Keratinocyte (primary cell): ENCODE results near the gene PTDSS2. TPM values are rescaled to one million over a fixed set of nuclear protein-coding genes. Genes with fewer than 3 reads are reported as not detected.

ENCODE experiments used
- DNase-seq: peaks from one replicate; pipeline ENCODE4 v3.0.0-alpha.2; 2011; ENCODE audit warnings: low read depth, missing footprints, low spot score
- FAIRE-seq: peaks from 2 replicates; lab custom pipeline; 2011; peaks lifted over from hg19 to GRCh38; lab: Jason Lieb, UNC
- H2AFZ ChIP-seq: 2 replicates; pipeline ENCODE4 v1.6.0; 2012; ENCODE audit warnings: low read length, control low read depth, inconsistent platforms; ENCODE audit not compliant: control insufficient read depth
- H3K27ac ChIP-seq: 2 replicates; pipeline ENCODE4 v1.5.1; 2011; ENCODE audit warnings: low read length; ENCODE audit not compliant: control insufficient read depth, insufficient read depth
- H3K27me3 ChIP-seq: 3 replicates; pipeline ENCODE4 v1.6.0; 2011; ENCODE audit warnings: low read length; ENCODE audit not compliant: control insufficient read depth, insufficient read depth; ENCODE audit errors: extremely low read depth
- H3K36me3 ChIP-seq, 2 experiments: 2 replicates in 1 of 2; 3 replicates in 1 of 2; pipeline ENCODE4 v1.5.1; 2011; ENCODE audit warnings: low read length in 2 of 2, mild to moderate bottlenecking in 1 of 2; ENCODE audit not compliant: control insufficient read depth in 2 of 2, insufficient read depth in 2 of 2; ENCODE audit errors: extremely low read depth in 1 of 2
- H3K4me1 ChIP-seq: 3 replicates; pipeline ENCODE4 v1.5.1; 2011; ENCODE audit warnings: low read length; ENCODE audit not compliant: control insufficient read depth, insufficient read depth; ENCODE audit errors: extremely low read depth
- H3K4me2 ChIP-seq: 3 replicates; pipeline ENCODE4 v1.6.0; 2011; ENCODE audit warnings: low read depth, low read length; ENCODE audit not compliant: control insufficient read depth, insufficient read depth; ENCODE audit errors: extremely low read depth
- H3K4me3 ChIP-seq, 3 experiments: fragments of 200-600 bp in 1 of 3; sonication (generic) in 1 of 3; 2 replicates in 2 of 3; 3 replicates in 1 of 3; pipeline ENCODE4 v1.5.1; 2011 to 2016; ENCODE audit warnings: low read length in 3 of 3, mild to moderate bottlenecking in 3 of 3, control low read depth in 2 of 3, inconsistent platforms in 1 of 3, low read depth in 1 of 3, mixed read lengths in 1 of 3, mixed run types in 1 of 3, moderate library complexity in 1 of 3; ENCODE audit not compliant: control insufficient read depth in 2 of 3, insufficient read depth in 2 of 3; ENCODE audit errors: extremely low read depth in 1 of 3
- H3K79me2 ChIP-seq: 2 replicates; pipeline ENCODE4 v1.6.0; 2012; ENCODE audit warnings: low read length; ENCODE audit not compliant: control insufficient read depth, insufficient read depth
- H3K9ac ChIP-seq: 3 replicates; pipeline ENCODE4 v1.6.0; 2011; ENCODE audit warnings: low read length; ENCODE audit not compliant: control insufficient read depth, insufficient read depth; ENCODE audit errors: extremely low read depth
- H3K9me1 ChIP-seq: 3 replicates; pipeline ENCODE4 v1.6.0; 2011; ENCODE audit warnings: low read length; ENCODE audit not compliant: control insufficient read depth, insufficient read depth; ENCODE audit errors: extremely low read depth
- H3K9me3 ChIP-seq: 2 replicates; pipeline ENCODE4 v1.5.1; 2012; ENCODE audit warnings: low read depth, low read length; ENCODE audit not compliant: control insufficient read depth
- H4K20me1 ChIP-seq: 3 replicates; pipeline ENCODE4 v1.6.0; 2011; ENCODE audit warnings: low read length; ENCODE audit not compliant: control insufficient read depth, insufficient read depth; ENCODE audit errors: extremely low read depth
- CTCF ChIP-seq, 3 experiments: IDR thresholded peaks in 1 of 3; conservative IDR thresholded peaks in 1 of 3; optimal IDR thresholded peaks in 1 of 3; 2 replicates in 2 of 3; 3 replicates in 1 of 3; pipeline versions ENCODE3 to v1.5.1; 2011; ENCODE audit warnings: low read length in 3 of 3, mild to moderate bottlenecking in 3 of 3, moderate library complexity in 2 of 3, control low read depth in 1 of 3, inconsistent platforms in 1 of 3; ENCODE audit not compliant: insufficient read depth in 2 of 3; ENCODE audit errors: extremely low read depth in 1 of 3
- EZH2 ChIP-seq: IDR thresholded peaks from one replicate; pipeline ENCODE4 v1.6.1; 2012; ENCODE audit warnings: inconsistent platforms, mild to moderate bottlenecking, low read length, moderate library complexity
- dilution Hi-C: fragments of 300-500 bp; cut with MboI; formaldehyde crosslinking; loops from one replicate; pipeline ENCODE4 v1.7.0; 2020; ENCODE audit warnings: low sequenced_read_pairs; ENCODE audit not compliant: extremely low pct_ligation_motif_present
- polyA plus RNA-seq, 5 experiments: library from polyadenylated mRNA; depleted of rRNA in 3 of 5; stranded (reverse) in 3 of 5; stranded (forward) in 1 of 5; unstranded in 1 of 5; fragments of >200 nt; gene quantifications; 1 replicate in 1 of 5; 2 replicates in 3 of 5; 3 replicates in 1 of 5; pipeline versions ENCODE4 v1.2.1 to v1.2.3, GENCODE V29; 2011 to 2012; ENCODE audit warnings: missing spikeins in 2 of 5, low read depth in 1 of 5, low replicate concordance in 1 of 5

The PTDSS2 gene
- polyA plus RNA-seq, 1 donor (not counting 4 experiments of a cell fraction or from before 2014, with no cell fraction given), result 21.6 TPM

- DNase-seq (no peak), FAIRE-seq (no peak)
- Histone ChIP-seq H2AFZ (no peak overlapping the region), H3K9me1 (no peaks in the 10 kb centered on the region), H4K20me1 (no peaks in the 10 kb centered on the region), H3K9ac (no peak overlapping the region), H3K9me3 (no peaks in the 10 kb centered on the region), H3K4me2 (no peak overlapping the region), H3K27ac (no peak overlapping the region), H3K4me3 (no peak overlapping the region), H3K36me3 (peaks cover 49 to 57% of the 10 kb centered on the region in 2 experiments), H3K27me3 (no peaks in the 10 kb centered on the region), H3K4me1 (peaks cover 9% of the 10 kb centered on the region), H3K79me2 (peaks cover 21% of the 10 kb centered on the region)
- dilution Hi-C loops, result no loop called here
- TF ChIP-seq CTCF (optimal IDR thresholded peaks at IDR 0.05 in 1 of 3, IDR thresholded peaks at IDR 0.05 in 1 of 3, conservative IDR thresholded peaks at IDR 0.05 in 1 of 3; ENCODE audit: extremely low read depth in 1 of 3, insufficient read depth in 2 of 3, low read length in 3 of 3) (no peak), EZH2 (no peak)
Observed at GRCh38 chr11:498297-499181, 48.5 kb downstream of the PTDSS2 start.

- dilution Hi-C loops, result no loop called here
- Histone ChIP-seq H3K9ac (no peak overlapping the region), H2AFZ (no peak overlapping the region), H3K27me3 (no peaks in the 10 kb centered on the region), H3K27ac (no peak overlapping the region), H3K79me2 (peaks cover 28% of the 10 kb centered on the region), H3K9me1 (no peaks in the 10 kb centered on the region), H3K4me3 (no peak overlapping the region), H3K36me3 (peaks cover 47 to 57% of the 10 kb centered on the region in 2 experiments), H3K9me3 (no peaks in the 10 kb centered on the region), H3K4me2 (no peak overlapping the region), H4K20me1 (no peaks in the 10 kb centered on the region), H3K4me1 (peaks cover 16% of the 10 kb centered on the region)
- FAIRE-seq (no peak), DNase-seq (no peak)
- TF ChIP-seq EZH2 (no peak), CTCF (optimal IDR thresholded peaks at IDR 0.05 in 1 of 3, IDR thresholded peaks at IDR 0.05 in 1 of 3, conservative IDR thresholded peaks at IDR 0.05 in 1 of 3; ENCODE audit: extremely low read depth in 1 of 3, insufficient read depth in 2 of 3, low read length in 3 of 3) (no peak)
Observed at GRCh38 chr11:499201-500076, 49.4 kb downstream of the PTDSS2 start.
